Loucy (cell line): ENCODE data around the gene PSMC3.

Experiments used
- H2AFZ ChIP-seq: fragments of 200-600 bp; sonication (generic); 2 replicates; pipeline ENCODE4 v1.6.0; 2016; ENCODE audit warnings: antibody characterized with exemption, mild to moderate bottlenecking, low read length, moderate library complexity
- H3F3A ChIP-seq: fragments of 200-600 bp; 2 replicates; pipeline ENCODE4 v1.6.0; 2016; ENCODE audit warnings: antibody characterized with exemption, low read depth, mild to moderate bottlenecking
- H3K27me3 ChIP-seq: fragments of 200-600 bp; sonication (generic); 2 replicates; pipeline ENCODE4 v1.6.1; 2014; ENCODE audit warnings: low read length, mild to moderate bottlenecking; ENCODE audit not compliant: insufficient read depth, poor library complexity, severe bottlenecking
- H3K36me3 ChIP-seq: fragments of 200-600 bp; sonication (generic); 2 replicates; pipeline ENCODE4 v1.6.1; 2016; ENCODE audit warnings: low read length; ENCODE audit not compliant: insufficient read depth
- H3K4me1 ChIP-seq: fragments of 200-600 bp; sonication (generic); 2 replicates; pipeline ENCODE4 v1.5.1; 2014; ENCODE audit warnings: low read length, mild to moderate bottlenecking; ENCODE audit not compliant: insufficient read depth, poor library complexity, severe bottlenecking
- H3K4me2 ChIP-seq: fragments of 200-600 bp; sonication (generic); 2 replicates; pipeline ENCODE4 v1.6.0; 2014; ENCODE audit warnings: antibody characterized with exemption, low read length, low read depth, mild to moderate bottlenecking; ENCODE audit not compliant: poor library complexity, severe bottlenecking
- H3K4me3 ChIP-seq: fragments of 200-600 bp; sonication (generic); 2 replicates; pipeline ENCODE4 v1.5.1; 2014; ENCODE audit warnings: low read length, mild to moderate bottlenecking, mixed read lengths; ENCODE audit not compliant: poor library complexity, severe bottlenecking
- H3K79me2 ChIP-seq: fragments of 200-600 bp; sonication (generic); 2 replicates; pipeline ENCODE4 v1.6.1; 2014; ENCODE audit warnings: low read length; ENCODE audit not compliant: insufficient read depth
- H3K9ac ChIP-seq: fragments of 200-600 bp; sonication (generic); 2 replicates; pipeline ENCODE4 v1.6.0; 2014; ENCODE audit warnings: mild to moderate bottlenecking, low read depth, low read length, moderate library complexity; ENCODE audit not compliant: poor library complexity, severe bottlenecking
- H3K9me2 ChIP-seq: fragments of 200-600 bp; sonication (generic); replicated peaks from 2 replicates; pipeline ENCODE4 v1.6.1; 2016; ENCODE audit warnings: low read depth, low read length, mixed read lengths
- H3K9me3 ChIP-seq: fragments of 200-600 bp; sonication (generic); 2 replicates; pipeline ENCODE4 v1.6.1; 2014; ENCODE audit warnings: mild to moderate bottlenecking, antibody characterized with exemption, low read length, low read depth; ENCODE audit not compliant: insufficient read depth
- H4K20me1 ChIP-seq: fragments of 200-600 bp; sonication (generic); 2 replicates; pipeline ENCODE4 v1.6.0; 2014; ENCODE audit warnings: antibody characterized with exemption, low read length, mild to moderate bottlenecking; ENCODE audit not compliant: insufficient read depth, poor library complexity, severe bottlenecking
- CTCF ChIP-seq: fragments of 200-600 bp; sonication (generic); conservative IDR thresholded peaks from 2 replicates; pipeline ENCODE4 v1.5.1; 2014; ENCODE audit warnings: mild to moderate bottlenecking, antibody characterized with exemption, low read length
- EZH2phosphoT487 ChIP-seq: fragments of 200-600 bp; IDR thresholded peaks from 2 replicates; pipeline ENCODE4 v1.6.1; 2018; ENCODE audit warnings: antibody characterized with exemption, mild to moderate bottlenecking, moderate library complexity, borderline replicate concordance

PSMC3 gene

DNA sequence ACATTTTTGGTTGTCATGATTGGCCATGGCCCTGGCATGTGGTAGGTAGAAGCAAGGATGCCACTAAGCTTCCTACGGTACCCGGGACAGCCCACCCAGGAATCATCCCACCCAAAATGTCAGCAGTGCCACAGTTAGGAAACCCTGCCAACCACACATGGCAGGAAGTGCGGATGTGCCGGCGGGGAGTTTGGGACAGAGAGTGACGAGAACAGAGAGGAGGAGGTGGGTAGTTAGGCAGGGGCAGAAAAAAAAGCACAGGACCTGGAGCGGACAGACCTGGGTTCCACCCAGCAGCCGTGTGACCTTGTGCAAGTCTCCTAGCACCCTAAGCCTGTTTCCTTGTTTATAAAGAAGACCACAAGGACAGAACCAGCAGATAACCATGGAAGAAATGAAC lies 51.2 kb downstream of the PSMC3 start:
- no peak for TF ChIP-seq CTCF
- no peak for TF ChIP-seq EZH2phosphoT487
- Histone ChIP-seq H3K4me2 (no peak overlapping the region), H3K9me2 (no peaks in the 10 kb centered on the region; the same call in 1 of the 2 replicates), H3K79me2 (no peaks in the 10 kb centered on the region), H3F3A (no peaks in the 10 kb centered on the region), H3K27me3 (no peaks in the 10 kb centered on the region), H3K4me3 (no peak overlapping the region), H3K4me1 (peaks cover 22% of the 10 kb centered on the region), H3K9ac (no peak overlapping the region), H4K20me1 (no peaks in the 10 kb centered on the region), H3K9me3 (no peaks in the 10 kb centered on the region), H2AFZ (no peak overlapping the region), H3K36me3 (no peaks in the 10 kb centered on the region)

GRCh38 chr11:47374720-47375019 lies 51.6 kb downstream of the PSMC3 start:
- H3K79me2 ChIP-seq: no peaks in the 10 kb centered on the region
- no peak overlapping the region for H3K9ac ChIP-seq
- no peak overlapping the region for H3K4me3 ChIP-seq
- no peaks in the 10 kb centered on the region for H3K9me3 ChIP-seq
- no peaks in the 10 kb centered on the region for H3F3A ChIP-seq
- H4K20me1 ChIP-seq: no peaks in the 10 kb centered on the region
- TF ChIP-seq EZH2phosphoT487 (no peak), CTCF (no peak)
- no peak overlapping the region for H2AFZ ChIP-seq
- H3K4me2 ChIP-seq: no peak overlapping the region
- H3K27me3 ChIP-seq: no peaks in the 10 kb centered on the region
- no peaks in the 10 kb centered on the region for H3K36me3 ChIP-seq
- peaks cover 22% of the 10 kb centered on the region for H3K4me1 ChIP-seq
- H3K9me2 ChIP-seq: no peaks in the 10 kb centered on the region

- no peak overlapping the region for H3K4me3 ChIP-seq
- H3K9ac ChIP-seq: peak overlapping the region; percentile 56
- no peaks in the 10 kb centered on the region for H3K27me3 ChIP-seq
- TF ChIP-seq CTCF (peak; percentile 96), EZH2phosphoT487 (no peak)
- H3K36me3 ChIP-seq: no peaks in the 10 kb centered on the region
- no peaks in the 10 kb centered on the region for H3K79me2 ChIP-seq
- H3K4me2 ChIP-seq: no peak overlapping the region
- peaks cover 22% of the 10 kb centered on the region for H3K4me1 ChIP-seq
- peak overlapping the region; percentile 87 for H2AFZ ChIP-seq
- H3K9me3 ChIP-seq: no peaks in the 10 kb centered on the region
- no peaks in the 10 kb centered on the region for H4K20me1 ChIP-seq
- H3F3A ChIP-seq: no peaks in the 10 kb centered on the region
- H3K9me2 ChIP-seq: no peaks in the 10 kb centered on the region
Measured at GRCh38 chr11:47373876-47374719, 52.1 kb downstream of the PSMC3 start.
